Medulla oblongata (tissue), 1 donor: ENCODE data around the gene TTC28.
A peak's percentile ranks its signal among the peaks of the same experiment; 100 is the strongest.

Experiments
- DNase-seq: peaks from one replicate; pipeline ENCODE4 v3.0.0-alpha.2; 2015; ENCODE audit errors: extremely low spot score

The TTC28 gene

DNA sequence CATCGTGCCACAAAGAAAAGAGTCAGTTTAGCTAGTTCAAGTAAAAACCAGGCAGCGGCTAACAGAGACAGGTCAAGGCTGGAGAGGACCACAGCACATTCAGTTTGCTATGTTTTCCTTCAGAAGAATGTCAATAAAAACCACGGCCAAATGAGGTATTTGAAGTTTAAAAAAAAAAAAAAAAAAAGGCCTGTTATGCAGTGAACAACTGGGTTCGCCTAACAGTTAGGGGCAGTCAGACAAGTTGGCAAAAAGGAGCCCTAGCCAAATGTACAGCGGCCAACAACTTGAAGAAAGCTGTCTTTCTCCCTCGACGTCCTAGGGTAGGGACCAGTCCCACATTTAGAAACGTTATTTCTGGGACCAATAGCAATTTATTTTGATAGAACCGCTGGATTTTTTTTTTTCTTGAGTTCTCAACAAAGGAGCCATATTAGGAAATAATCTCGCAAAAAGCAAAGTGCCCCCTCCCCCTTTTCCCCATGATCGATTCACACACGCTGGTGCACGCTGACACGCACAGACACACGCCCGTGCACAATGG, 237.8 kb downstream of the TTC28 start:
- peak; percentile 48 for DNase-seq

DNA sequence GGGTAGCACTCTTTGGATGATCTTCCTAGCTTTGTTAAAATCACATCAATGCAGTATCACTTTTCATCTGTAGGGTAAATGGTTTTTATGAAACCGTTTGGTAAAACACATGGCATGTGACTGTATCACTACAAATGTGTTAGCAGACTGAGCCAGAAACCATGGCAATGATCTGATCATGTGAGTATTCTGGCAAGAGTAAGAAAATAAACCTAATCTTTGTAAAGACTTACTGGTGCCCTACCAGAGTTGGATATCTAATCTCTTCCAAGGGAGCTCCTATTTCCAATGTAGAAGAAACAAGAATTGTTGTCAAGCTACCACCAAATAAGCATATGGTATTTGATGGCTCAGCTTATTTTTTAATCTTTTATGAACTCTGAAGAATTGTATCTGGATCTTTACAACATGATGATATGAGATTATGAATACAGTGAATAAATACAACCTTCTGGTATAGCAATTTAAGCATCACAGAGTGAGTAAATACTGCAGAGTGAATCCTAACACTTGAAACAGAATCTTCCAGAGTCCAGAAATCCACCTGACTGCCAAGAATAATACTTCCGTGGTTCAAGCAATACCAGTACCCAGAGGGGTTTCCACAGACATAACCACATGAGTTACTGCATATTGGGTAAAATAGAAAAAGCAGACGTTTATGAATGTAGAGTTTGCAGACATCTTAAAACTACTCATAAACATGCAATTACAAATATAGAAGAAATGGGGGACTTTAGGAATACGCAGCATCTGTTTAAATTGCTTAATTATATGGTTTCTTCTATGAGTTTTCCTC, 238.8 kb downstream of the TTC28 start:
- no peak for DNase-seq

DNA sequence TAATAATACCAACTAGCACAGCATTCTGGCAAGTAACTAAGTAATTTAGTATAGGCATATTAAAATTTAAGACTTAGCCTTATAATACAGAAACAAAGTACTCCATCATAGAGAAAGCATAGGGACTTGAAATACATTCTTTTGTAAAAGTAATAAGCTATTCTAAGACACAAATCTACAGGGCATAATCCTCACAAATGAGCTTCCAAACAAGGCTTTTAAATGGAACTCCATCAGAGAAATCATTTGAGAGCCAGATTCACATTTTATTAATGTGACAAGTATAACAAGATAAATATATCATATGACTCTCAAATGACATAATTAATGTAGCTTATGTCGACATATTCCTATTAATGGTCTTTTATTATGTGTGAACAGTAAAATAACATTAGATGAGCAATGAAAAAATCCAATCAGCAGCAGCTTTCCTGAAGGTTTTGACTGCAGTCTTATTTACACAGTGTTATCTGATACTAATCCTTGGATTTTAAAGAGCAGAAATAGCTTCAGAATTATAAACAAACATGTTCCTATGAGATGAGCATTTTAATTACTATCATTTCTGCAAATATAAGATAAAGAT, 241.4 kb downstream of the TTC28 start:
- DNase-seq: no peak

DNA sequence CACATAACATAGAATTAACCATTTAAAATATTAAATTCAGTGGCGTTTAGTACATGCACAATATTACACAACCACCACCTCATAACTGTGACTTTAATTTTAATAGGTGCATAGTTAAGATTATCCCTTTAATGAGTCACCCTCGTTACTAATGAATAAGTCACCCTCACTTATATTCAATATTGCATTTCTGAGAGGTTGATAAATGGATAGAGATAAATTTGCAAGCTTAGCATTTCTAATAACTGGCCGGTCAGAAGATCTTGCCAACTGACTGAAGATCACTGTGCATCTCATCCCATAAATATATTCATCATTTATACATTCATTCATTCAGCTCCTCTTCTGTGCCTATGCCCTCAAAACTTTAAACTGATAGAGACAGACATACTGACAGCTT, 243.7 kb downstream of the TTC28 start:
- DNase-seq: no peak

DNA sequence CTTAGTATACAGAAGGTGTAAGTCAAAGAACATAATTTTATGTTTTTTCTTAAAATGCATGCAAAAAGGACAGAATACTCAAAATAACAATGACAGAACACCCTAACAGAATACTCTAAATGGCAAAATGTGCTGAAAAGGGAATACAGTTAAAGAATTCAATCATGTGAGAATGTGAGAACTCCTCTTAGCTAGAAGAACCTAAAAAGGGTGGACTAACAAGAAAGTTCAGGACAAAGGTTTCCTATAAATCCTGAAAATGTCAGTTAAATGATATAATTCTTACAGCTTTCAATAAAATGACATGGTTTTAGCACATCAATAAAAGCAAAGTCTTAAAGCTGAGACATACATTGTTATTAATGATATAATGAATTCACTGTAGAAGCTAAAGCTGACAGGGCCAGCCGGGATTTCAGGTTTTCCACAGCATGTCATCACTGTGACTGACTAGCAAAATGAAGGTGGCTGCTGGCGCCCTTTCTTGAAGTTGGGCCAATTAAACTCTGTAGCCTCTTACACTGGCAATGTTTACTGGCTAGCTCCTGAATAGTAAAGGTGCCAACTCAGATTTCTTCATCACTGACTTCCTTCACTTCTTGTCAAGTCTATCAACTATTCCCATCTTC, 244.4 kb downstream of the TTC28 start:
- DNase-seq: peak; percentile 28

DNA sequence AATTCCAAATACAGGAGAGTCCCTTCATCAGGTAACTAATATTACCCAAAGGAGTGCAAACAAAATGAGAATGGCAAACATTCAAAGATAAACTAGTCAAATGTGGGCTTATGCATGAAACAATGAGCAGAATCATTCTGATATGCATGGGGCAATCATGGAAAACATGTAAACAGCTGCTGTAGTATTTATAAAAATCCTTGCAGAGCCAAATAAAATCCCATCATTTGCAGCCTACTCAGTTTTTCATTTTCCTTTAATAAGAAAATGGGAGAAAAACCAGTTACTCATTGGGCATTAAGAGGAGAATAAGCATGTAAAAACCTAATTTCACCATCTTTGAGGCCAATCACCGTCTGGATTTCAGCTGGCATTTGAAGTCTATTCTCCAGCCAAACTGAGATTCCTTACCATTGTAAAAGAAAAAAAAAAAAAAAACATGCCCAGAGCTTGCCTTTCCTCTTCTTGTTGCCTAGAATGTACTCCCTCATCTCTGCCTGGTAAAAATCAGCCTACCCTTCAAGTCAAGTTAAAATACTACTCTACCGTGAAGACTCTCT, 249.1 kb downstream of the TTC28 start:
- DNase-seq: no peak

DNA sequence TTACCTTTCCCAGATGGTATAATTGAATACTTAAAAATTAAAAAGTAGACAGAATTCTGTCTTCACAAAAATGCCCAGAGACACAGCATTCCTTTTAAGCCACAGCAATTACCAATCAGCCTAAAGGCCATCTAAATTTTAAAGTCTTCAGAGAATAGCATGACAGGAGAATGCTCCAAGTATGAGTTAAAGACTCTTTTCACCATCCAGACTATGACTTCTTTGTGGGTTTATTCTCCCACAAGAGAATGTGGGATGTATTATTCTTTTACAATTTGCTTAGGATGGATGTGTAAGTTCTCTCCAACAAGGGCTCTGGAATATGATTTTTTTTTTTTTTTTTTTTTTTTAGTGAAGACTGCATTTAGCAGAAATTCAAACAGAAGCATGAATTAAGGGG, 249.9 kb downstream of the TTC28 start:
- DNase-seq: no peak

DNA sequence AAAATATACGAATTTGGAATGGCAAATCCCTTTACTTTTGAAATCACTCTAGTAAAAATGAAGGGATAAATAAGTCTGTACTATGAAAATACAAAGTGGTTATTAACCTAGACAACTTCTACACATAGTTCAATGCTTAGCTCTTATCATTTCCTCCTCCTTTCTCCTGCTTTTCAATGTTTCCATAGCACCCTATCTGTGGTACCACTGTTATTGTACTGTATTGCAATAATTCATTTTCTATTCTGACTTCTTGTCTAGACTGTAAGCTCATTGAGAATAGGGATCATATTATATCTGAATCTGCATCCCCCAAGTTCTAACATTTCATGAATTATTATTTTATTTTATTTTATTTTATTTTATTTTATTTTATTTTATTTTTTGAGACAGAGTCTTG, 251.4 kb downstream of the TTC28 start:
- DNase-seq: no peak

DNA sequence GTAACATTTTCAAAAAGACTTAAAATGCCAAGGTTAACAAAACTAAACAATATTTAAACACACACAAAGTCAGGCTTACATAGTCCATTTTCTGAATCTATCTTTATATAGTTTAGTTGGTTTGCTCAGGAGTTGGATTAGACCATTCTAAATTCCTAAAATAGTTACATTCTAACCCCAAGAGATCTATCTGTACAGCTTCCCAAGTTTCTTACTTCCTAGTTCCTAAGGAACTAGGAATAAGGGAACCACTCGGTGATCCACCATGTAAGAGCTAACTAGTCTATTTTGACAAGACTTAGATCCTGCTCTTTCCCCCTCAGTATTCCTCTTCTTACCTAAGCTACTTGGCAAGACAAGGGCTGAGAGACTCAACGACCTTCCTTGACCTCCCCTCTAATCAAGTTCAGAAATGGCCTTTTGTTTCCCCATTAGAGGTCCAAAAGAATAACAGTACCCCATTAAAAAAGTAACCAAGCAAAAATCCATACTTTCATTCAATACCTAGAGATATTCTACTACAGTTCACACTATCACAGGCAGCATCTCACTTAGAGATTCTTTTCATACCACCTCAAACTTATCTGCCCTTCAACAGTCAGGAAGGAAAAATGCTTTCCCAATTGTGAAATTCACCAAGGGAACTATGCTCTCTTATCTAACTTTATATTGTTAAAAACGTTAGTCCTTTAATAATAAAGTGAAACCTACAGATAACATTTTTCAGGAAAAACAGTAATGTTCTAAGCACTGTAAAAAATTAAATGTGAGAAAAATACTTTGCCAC, 253.1 kb downstream of the TTC28 start:
- DNase-seq: no peak

DNA sequence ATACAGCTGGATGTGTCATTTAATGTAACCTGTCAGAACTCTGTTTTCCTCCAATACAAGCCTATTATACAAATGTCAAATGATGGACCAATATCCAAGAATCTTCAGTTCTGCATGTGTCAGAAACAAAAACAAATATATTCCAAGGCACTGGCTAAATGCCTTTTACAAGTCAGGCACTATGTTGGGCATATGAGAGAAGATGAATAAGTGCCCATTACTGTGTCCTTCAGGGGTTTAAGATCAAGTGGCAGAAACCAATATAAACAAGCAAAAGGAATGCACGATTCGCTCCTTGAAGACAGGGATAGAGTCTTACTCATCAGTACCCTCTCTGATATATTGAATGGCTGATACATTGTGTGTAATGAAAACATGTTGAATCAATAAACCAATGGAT, 254.4 kb downstream of the TTC28 start:
- DNase-seq: no peak

DNA sequence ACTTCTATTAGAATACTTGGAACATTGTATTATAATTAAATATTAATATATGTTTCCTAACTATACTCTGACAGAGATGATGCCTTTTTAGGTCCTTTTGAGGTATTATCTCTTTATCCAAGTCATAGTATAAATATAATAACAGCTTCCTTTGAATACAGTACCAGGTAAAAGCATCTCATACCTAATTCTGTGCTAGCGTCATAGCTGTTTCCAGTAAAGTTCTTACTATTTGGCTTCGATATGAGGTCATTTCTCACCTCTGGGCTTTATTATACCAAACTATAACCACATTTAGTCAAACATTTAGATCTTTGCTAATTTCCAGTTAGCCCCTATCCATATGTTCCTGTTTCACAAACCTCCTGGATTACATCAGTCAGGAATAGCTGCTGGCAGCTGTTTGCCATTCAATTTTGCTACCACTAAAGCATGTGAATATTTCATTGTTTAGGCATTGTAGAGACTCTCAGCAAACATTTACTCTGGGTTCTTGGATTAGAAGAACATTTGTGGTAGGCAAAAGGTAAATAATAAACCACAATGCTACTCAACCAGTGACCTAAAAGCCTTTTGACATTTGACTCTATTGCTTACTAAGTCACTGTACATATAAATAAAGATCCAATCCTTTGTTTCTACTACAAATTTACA, 255.1 kb downstream of the TTC28 start:
- no peak for DNase-seq

DNA sequence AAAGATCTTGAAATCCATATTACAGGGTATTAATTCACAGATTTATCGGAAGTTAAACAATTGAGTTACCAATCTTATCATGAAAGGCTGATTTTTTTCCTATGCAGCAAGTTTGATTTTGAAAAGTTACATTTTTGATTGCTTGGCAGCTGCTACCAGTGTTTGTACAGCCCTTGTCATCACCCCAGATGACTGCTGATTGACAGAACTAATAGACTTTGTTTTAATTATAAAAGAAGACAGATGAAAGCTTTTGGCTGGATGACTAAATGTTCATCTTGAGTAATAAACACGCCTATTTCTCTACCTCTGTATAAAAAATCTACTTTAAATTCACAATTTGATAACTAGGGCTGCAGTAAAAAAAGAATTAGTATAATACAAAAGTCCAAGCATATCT, 259.7 kb downstream of the TTC28 start:
- DNase-seq: no peak

DNA sequence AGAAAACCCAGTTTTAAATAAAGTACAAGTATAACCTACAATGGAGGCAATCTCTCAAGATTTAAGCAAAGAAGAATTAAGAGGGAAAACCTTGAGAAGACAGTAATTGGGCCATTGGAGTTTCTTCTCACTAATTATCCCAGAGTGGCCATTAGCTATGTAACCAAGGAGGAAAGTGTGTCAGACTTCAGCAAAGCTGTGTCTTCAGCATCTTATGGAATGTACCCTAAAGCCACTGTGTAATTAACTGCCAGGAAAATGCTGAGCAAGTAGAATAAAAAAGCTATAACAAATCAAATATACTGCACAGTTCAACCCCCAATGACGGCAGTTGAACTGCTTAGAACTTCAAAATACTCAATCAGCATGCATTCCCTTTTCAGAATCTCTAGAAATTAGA, 261.6 kb downstream of the TTC28 start:
- DNase-seq: no peak

DNA sequence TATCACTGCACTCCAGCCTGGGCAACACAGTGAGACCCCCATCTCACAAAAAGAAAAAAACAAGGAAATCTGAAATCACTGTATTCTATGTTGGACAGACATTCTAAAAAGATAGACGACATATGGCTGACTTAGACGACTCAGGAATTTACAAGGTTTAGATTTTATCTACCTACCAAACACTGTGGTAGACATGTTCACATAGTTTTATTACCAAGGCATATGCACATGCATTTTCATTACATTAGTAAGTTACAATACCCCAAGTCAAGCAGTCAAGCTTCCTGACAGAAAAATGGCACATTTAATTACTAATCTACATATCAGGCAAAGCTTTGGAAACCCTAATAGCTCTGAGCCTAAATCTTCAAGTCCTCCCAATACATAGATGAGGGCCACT, 262.2 kb downstream of the TTC28 start:
- no peak for DNase-seq

DNA sequence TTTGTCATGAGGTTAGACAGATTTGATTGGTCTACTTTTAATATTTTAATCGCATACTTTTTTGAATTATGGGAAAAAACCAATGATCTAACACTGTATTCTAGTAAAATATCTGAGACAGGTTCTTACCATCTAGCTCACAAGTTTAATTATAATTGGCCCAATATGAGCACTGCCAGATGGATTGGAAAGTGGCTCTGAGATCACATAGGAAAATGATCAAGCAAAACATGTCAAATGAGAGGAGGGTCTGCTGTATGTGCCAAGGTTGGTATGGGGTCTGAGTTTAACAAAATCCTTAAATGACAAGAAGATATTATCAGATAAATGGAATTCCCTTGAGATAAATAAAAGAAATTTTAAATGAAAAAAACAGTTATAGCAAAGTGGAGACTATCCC, 264.7 kb downstream of the TTC28 start:
- DNase-seq: no peak

DNA sequence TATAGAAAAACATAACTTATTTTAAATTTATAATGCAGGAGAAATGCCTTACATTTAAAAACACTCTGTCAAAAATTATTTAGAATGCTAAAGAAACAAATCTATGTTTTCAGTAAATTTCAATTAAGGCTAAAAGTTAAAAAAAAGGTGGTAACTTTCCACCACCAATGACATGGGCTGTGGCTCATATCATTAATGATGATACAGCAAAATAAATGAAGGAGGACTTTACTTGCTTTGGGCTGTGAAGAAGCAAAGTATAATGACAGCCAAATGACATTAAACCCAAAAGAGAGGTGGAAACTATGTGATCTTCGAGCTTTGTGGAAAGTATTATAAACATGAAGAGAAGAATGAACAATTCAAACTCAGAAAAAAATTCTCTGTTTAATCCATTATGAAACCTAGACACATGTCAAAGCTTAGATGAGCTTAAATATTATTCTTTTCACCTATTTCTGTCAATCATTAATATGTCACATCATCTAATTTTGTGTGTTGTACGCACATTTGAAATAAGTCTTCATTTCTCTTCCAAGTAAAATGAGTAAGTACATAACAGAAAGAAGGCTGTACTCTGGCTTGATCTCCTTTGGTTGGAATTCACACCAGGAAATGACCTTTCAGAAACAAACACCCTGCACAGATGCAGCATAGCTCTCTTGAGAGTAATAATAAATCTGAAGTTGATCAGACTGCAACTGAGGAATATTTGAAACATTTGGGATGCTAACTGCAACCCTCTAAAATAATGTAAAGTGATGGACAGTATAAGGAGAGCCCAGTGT, 265.8 kb downstream of the TTC28 start:
- DNase-seq: no peak

DNA sequence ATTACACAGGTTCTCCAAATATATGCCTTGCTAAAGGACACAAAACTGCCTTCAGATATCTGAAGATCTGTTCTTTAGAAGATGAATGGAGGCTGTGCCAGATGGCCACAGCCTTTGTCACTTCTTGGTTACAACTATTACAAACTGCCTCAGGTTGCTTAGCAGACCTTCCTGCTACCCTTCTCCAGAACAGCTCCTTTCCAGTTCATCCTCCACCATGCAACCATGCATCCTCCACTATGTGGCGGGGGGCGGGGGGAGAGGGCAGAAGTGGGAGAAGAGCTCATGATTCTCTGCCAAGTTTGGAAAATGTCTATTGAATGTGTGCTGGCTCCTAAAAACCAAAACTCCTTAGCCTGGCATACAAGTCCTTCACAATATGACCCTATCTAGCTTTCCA, 267.5 kb downstream of the TTC28 start:
- DNase-seq: no peak

DNA sequence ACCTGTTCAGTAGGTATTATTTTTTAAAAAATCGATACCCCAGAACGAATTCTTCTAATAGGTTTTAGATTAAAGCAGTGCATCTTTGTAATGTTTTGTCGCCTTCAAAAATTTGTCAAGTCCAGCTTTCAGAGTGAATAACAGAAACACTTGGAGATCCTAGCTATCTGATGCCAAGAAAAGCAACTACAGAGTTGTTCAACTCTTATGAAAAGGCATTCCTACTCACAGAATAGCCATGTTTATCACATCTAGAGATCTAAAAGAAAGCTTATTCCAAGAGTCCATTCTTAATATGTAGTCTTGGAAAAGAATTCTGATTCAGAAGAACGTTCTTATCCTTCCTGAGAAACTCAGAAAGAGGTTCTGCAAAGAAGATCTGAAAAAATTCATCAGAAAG, 268.5 kb downstream of the TTC28 start:
- no peak for DNase-seq

DNA sequence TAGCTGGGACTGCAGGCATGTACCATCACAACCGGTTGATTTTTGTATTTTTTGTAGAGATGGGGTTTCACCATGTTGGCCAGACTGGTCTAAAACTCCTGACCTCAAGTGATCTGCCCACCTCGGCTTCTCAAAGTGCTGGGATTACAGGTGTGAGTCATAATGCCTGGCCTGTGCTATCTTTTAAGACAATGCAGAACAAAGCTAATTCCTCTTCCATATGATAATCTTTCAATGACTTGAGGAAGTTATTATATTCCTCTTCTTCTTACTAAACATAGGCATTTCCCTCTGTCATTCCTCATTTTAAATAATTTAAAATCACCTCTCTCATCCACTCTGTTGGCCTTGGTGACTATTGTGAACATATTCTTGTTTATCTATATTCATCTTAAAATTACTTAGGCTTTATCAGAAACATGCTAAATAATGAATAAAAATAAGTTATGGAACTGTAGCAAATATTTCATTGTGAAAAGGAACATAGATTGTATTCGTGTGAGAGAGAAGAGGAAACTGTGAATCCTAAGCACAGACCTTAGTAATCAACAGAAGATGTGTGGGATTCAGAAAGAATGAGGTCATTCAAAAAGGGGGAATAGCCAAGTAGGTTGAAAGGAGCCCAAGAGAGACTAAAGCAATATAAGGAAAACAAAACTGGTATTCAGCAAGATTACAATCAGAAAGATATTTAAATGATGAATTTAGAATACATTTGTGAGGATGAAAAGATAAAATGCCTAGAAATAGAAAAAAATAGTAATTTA, 269.4 kb downstream of the TTC28 start:
- no peak for DNase-seq

DNA sequence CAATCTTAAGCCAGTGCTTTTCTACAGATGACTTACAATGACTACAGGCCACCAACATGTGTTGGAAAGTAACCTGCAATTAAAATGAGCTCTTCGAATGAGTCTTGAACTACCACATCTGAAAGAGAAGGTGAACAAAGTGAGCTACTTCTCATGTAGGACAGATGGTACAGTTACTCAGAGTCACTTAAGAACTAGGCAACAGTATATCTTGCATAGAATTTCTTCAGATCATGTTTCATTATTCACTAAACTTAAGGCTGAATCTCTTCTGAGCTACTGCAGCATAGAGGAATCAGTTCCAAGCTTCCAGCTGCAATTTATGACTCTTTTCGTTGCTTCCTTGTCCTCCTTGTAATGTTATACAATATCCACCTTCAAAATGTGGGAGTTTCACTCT, 270.9 kb downstream of the TTC28 start:
- no peak for DNase-seq
